NCI-H2029 treated with DMSO at 0.1 percent for 48 hours (cell line): ENCODE measurements around the gene TRIM13.
"Not testable (repeated sequence)": the region's sequence is repeated elsewhere in the genome, so short reads cannot be mapped to it uniquely, and the experiment has no call there.

ENCODE experiments used
- DNase-seq: peaks from one replicate; lab custom pipeline; 2025; lab: John Stamatoyannopoulos, UW

The TRIM13 gene

GRCh38 chr13:49997955-49998354 is 1.1 kb downstream of the TRIM13 start:
- no peak for DNase-seq

DNA sequence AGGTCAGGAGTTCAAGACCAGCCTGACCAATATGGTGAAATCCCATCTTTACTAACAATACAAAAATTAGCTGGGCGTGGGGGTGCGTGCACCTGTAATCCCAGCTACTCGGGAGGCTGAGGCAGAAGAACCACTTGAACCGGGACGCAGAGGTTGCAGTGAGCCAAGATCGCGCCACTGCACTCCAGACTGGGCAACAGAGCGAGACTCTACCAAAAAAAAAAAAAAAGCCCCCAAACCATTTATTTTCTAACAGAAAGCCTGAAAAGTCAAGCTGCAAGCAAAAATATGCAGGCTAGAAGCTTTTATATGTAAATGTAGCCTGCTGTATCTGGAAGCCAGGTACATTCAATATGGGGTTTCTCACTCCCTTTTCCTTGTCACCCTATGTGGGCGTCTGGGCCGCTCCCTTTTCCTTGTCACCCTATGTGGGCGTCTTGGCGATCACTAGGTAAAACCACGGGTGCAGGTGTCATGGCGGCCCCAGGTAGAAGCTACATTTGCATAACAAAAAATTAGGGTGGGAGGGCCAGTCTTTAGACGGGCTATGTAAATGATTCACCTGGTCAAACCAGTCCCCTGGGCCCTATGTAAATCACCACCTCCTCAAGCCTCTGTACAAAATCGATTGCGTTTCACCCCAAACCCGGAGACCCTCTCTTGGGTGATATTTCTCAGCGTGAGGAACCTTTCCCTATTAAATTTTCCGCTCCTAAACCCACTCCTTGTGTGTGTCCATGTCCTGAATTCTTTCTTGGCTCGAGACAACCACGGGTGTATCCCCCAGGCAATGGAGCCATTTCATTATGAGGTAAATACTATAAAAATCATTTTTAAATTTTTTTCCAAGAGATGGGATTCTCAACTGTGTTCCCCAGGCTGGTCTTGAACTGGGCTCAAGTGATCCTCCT is 2.1 kb downstream of the TRIM13 start:
- DNase-seq, result no peak

DNA sequence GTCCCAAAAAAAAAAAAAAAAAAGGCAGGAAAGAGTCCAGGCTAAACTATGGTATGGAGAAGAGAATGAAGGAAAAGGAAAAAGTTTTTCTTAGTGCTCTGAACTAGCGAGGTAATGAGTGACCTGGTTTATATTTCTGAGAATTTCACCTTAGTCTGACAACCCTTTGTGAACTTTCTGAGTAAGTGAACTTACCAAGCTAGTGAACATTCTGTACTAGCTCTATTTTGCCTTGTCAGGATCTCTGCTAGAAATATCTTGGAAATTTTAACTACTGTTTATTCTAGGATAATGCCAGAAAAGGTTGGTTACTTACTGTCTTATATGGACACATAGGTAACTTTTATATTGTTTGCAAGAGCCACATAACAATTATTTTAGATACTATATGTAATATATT is 4.4 kb downstream of the TRIM13 start:
- DNase-seq, result no peak

- DNase-seq, result no peak
Measured at GRCh38 chr13:50006426-50007135, 9.7 kb downstream of the TRIM13 start.

GRCh38 chr13:50011461-50011860 is 14.6 kb downstream of the TRIM13 start:
- no peak for DNase-seq

- DNase-seq, result no peak
Measured at GRCh38 chr13:50012396-50013169, 15.7 kb downstream of the TRIM13 start.

DNA sequence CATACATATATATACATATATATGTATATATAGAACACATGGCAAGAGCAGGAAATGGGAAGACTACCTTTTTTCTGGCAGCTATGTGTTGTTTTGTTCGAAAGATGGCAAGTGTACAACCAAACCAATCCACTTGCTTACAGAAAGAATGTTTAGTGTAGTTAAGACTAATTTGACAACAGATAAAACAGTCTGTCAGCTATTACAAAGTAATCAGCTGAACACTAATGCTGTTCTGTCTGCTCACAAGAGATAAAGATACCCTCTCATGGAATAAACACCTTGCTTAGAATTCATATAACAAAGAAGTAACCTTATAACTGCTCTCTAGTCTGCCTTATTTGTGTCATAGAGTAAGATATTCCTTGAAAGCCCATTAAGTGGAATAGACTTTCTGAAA is 17.5 kb downstream of the TRIM13 start:
- no peak for DNase-seq

DNA sequence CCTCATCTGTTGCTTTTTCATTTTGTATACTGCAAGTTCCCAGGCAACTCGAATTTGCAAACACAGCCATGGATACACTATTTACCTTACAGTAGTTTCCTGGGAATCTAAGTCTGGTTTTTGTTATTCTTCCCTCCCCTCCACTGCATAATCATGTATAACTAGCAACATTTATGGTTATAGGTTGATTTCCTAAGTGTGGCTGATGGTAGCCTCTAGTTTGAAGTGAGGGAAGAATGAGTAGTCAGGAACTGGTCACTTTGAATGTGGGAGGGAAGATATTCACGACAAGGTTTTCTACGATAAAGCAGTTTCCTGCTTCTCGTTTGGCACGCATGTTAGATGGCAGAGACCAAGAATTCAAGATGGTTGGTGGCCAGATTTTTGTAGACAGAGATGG is 18.4 kb downstream of the TRIM13 start, which contains the start of gene KCNRG:
TSS of gene KCNRG (plus strand) at position 187 of the 400 bp plus-strand sequence. CDS start at position 237, 50 bp downstream.
- no peak for DNase-seq

DNA sequence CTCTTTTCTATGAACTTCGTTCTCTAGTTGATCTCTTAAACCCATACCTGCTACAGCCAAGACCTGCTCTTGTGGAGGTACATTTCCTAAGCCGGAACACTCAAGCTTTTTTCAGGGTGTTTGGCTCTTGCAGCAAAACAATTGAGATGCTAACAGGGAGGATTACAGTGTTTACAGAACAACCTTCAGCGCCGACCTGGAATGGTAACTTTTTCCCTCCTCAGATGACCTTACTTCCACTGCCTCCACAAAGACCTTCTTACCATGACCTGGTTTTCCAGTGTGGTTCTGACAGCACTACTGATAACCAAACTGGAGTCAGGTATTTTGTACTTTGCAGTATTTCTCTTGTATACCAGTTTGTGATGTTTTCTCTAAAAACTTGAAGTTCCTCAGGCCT is 18.9 kb downstream of the TRIM13 start:
- no peak for DNase-seq

DNA sequence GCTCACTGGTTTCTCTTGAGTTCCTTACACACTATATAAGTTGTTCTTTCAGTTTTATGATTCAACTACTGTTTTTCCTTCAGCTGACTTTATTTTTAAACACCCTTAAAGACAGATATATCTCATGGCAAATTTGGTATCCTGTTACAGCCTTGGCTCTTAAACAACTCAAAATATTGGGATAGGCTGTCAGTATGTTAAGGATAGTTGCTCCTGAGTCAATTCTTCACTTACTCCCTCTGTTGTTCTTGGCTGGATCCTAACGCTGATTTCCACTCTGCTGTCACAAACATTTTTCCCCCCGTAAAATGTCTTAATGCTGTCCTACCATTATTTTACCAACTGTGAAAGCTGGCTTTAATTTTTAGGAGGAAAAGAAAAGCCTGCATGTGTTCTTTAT is 19.6 kb downstream of the TRIM13 start:
- no peak for DNase-seq

GRCh38 chr13:50017819-50018218 is 21.0 kb downstream of the TRIM13 start:
- no peak for DNase-seq

DNA sequence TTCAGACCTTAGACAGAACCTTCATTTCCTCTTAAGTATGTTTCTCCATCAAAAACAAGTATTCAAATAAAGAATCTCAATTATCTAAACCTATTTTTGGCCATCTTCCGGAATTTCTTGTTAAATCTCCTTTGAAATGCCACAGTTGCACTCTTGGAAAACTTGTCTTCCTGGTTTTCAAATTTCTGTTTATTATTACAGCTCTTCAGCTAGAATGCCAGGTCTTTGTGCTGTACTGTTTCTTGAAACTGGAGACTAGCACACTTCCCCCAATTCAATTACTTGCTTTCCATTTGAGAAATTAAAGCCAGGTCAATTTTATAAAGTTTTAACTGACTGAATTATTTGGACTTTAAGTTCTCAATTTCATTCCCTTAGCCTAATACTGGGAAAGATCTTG is 28.6 kb downstream of the TRIM13 start:
- DNase-seq, result no peak

GRCh38 chr13:50026788-50027473 is 30.1 kb downstream of the TRIM13 start:
- no peak for DNase-seq

DNA sequence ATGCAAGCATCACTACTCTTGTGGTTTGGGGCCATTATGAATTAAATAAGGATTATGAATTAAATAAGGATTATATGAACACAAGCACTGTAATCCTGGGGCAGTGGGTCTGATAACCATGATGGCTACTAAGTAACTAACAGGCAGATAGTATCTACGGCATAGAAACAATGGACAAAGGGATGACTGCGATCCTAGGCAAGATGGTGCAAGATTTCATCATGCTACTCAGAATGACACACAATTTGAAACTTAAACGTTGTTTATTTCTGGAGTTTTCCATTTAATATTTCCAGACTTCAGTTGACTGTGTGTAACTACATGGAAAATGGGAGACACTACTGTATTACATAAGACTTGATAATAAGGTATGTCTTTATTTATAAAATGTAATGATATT is 33.5 kb downstream of the TRIM13 start:
- no peak for DNase-seq

DNA sequence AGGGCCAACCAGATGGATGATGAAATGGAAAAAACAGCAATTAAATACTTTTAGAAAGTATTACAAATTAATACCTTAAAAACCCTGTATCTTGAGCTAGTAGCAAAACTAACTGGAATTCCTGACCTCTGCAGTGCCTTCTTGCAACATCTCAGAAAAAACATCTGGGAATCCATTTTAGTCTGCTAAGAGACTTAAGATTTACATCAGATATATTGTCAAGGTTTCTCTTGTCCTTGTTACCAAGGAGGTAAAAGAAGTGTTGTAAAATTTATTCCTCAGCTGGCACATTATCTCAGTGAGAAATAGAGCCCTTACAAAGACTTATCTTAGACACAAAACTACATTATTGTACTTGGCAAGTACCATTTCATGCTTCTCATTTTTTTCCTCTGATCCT is 36.9 kb downstream of the TRIM13 start:
- no peak for DNase-seq

DNA sequence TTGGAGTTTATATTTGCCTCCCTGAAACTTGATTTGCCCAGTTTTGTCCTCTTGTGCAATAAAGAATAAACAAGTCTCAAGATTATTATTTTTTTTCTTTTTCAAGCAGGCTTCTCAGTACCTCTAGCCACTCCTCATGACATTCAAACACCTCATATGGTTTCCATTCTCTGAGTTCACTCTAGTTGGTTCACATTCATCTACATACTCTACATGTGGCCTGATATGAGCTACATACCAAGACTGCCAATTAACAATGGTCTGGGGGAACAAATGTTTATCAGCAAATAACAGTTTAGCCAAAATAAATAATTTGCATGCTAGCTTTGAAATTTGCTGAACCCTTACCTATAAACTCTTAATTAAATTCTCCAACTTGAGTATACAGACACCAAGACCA is 40.9 kb downstream of the TRIM13 start:
- DNase-seq, result no peak

- DNase-seq, result no peak
Measured at GRCh38 chr13:50038266-50038665, 41.4 kb downstream of the TRIM13 start.

DNA sequence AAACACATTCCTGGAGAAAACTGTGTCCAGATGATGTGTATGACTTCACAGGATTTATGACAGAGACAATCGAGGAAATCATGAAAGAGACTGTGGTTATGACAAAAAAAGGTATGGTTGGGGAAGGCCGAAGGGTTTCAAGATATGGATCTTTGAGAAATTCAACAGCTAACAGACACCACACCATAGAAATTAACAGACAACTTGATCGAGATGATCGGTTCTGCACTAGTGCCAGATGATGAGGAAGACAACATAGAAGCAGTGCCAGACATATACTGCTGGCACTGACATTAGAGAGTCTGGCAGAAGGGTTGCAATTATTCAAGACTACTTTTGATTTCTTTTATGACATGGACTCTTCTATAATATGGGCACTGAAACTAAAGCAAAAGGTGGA is 55.6 kb downstream of the TRIM13 start:
- no peak for DNase-seq

DNA sequence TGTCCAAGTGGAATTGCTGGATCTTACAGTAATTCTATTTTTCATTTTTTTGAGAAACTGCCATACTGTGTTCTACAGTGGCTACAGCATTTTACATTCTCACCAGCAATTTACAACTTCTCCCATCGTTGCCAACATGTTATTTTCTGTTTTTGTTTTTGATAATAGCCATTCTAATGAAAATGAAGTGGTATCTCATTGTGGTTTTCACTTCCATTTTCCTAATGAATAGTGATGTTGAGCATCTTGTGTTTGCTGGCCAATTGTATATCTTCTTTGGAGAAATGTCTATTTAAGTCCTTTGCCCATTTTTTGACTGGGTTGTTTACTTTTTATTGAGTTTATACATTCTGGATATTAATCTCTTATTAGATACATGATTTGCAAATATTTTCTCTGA is 57.0 kb downstream of the TRIM13 start:
- DNase-seq, result no peak

DNA sequence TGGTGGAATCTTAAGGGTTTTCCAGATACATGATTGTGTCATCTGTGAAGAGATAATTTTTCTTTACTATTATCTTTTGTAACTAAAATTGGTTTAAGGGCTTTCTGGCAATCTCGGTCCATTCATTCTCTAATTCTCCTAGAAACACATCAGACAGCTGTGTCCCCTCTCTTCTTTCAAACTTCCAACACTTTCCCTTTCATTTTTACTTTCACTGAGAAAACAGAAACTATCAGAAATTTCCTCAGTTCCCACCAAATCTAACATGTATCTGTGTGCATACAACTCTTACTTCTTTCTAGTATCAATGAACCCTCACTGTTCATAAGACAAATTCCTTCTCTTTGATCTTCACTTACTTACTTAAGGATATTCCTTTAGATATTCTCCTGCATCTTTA is 58.6 kb downstream of the TRIM13 start:
- no peak for DNase-seq

DNA sequence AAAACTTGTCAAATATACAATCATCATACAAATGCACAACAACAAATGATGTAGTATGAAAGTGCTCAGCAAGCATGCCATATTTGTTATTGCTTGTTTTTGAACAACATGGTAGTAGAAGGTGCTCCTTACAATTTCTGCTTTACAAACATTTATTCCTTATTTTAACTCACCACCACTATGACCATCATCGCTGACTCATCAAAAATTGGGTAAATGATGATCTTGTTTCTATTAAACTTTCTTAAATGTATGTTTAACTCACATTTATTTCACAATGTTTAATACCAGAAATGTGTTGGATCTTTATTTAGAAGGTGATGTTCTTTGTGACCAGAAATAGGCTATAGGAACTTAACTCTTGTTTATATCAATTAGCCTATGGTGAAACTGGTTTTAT is 63.9 kb downstream of the TRIM13 start:
- no peak for DNase-seq

GRCh38 chr13:50062336-50062735 is 65.5 kb downstream of the TRIM13 start:
- not testable (repeated sequence) for DNase-seq
